Fibroblast of lung (primary cell): ENCODE results near the gene KIF5A. TPM values are rescaled to one million over a fixed set of nuclear protein-coding genes. Genes with fewer than 3 reads are reported as not detected.

Source experiments
- DNase-seq, 2 donors: peaks; one replicate each; pipeline versions ENCODE4 v3.0.0 to v3.0.0-alpha.2; 2010; ENCODE audit warnings: low read depth in 2 of 2
- H2AFZ ChIP-seq: 2 replicates; pipeline ENCODE4 v1.5.1; 2012; ENCODE audit warnings: low read length, control low read depth, inconsistent platforms
- H3K27ac ChIP-seq: 2 replicates; pipeline ENCODE4 v1.5.1; 2011; ENCODE audit warnings: low read length, control low read depth; ENCODE audit not compliant: insufficient read depth
- H3K27me3 ChIP-seq: 2 replicates; pipeline ENCODE4 v1.5.1; 2011; ENCODE audit warnings: mild to moderate bottlenecking, low read length; ENCODE audit not compliant: control insufficient read depth, insufficient read depth
- H3K36me3 ChIP-seq: 2 replicates; pipeline ENCODE4 v1.5.1; 2011; ENCODE audit warnings: low read length; ENCODE audit not compliant: control insufficient read depth, insufficient read depth
- H3K4me1 ChIP-seq: 2 replicates; pipeline ENCODE4 v1.5.1; 2011; ENCODE audit warnings: low read length; ENCODE audit not compliant: control insufficient read depth, insufficient read depth; ENCODE audit errors: extremely low read depth
- H3K4me2 ChIP-seq: 2 replicates; pipeline ENCODE4 v1.5.1; 2011; ENCODE audit warnings: low read length, control low read depth; ENCODE audit not compliant: insufficient read depth; ENCODE audit errors: extremely low read depth
- H3K4me3 ChIP-seq, 4 experiments: fragments of 200-600 bp in 1 of 4; sonication (generic) in 1 of 4; replicated peaks in 1 of 4; 2 replicates each; pipeline ENCODE4 v1.5.1; 2011 to 2016; ENCODE audit warnings: low read length in 4 of 4, low read depth in 3 of 4, mild to moderate bottlenecking in 3 of 4, control low read depth in 2 of 4, inconsistent platforms in 1 of 4, mixed read lengths in 1 of 4; ENCODE audit not compliant: insufficient read depth in 1 of 4; ENCODE audit errors: control extremely low read depth in 1 of 4
- H3K79me2 ChIP-seq: 2 replicates; pipeline ENCODE4 v1.5.1; 2012; ENCODE audit warnings: mild to moderate bottlenecking, low read length, inconsistent platforms; ENCODE audit not compliant: control insufficient read depth, insufficient read depth
- H3K9ac ChIP-seq: 2 replicates; pipeline ENCODE4 v1.5.1; 2011; ENCODE audit warnings: mild to moderate bottlenecking, low read length, control low read depth; ENCODE audit not compliant: insufficient read depth
- H3K9me3 ChIP-seq: 2 replicates; pipeline ENCODE4 v1.5.1; 2012; ENCODE audit warnings: low read depth, low read length; ENCODE audit not compliant: control insufficient read depth, insufficient read depth
- H4K20me1 ChIP-seq: 2 replicates; pipeline ENCODE4 v1.5.1; 2011; ENCODE audit warnings: low read length; ENCODE audit not compliant: control insufficient read depth, insufficient read depth; ENCODE audit errors: extremely low read depth
- EZH2 ChIP-seq: IDR thresholded peaks from 2 replicates; pipeline ENCODE4 v1.5.1; 2012; ENCODE audit warnings: low read length, control low read depth, mild to moderate bottlenecking; ENCODE audit errors: missing control alignments
- polyA plus RNA-seq, 2 donors: library from polyadenylated mRNA; depleted of rRNA in 1 of 2; stranded (reverse) in 1 of 2; unstranded in 1 of 2; fragments of >200 nt; gene quantifications; 2 replicates each; pipeline ENCODE4 v1.2.1, GENCODE V29; 2011 to 2012; ENCODE audit warnings: missing spikeins in 1 of 2
- total RNA-seq: library from RNA; depleted of rRNA; stranded (reverse); fragments of >200 nt; gene quantifications from 2 replicates; pipeline ENCODE4 v1.2.1, GENCODE V29; 2014
- TF ChIP-seq, protein P1 (sequence below), 2 donors: IDR thresholded peaks in 1 of 2; conservative IDR thresholded peaks in 1 of 2; 1 replicate in 1 of 2; 2 replicates in 1 of 2; pipeline ENCODE4 v1.5.1; 2011 to 2012; ENCODE audit warnings: low read length in 2 of 2, control low read depth in 1 of 2, inconsistent platforms in 1 of 2, low read depth in 1 of 2, mild to moderate bottlenecking in 1 of 2

Gene KIF5A
- total and polyA plus RNA-seq, 2 donors (not counting 1 experiment from before 2014, with no cell fraction given) = 0.53 to 1.3 TPM

DNA sequence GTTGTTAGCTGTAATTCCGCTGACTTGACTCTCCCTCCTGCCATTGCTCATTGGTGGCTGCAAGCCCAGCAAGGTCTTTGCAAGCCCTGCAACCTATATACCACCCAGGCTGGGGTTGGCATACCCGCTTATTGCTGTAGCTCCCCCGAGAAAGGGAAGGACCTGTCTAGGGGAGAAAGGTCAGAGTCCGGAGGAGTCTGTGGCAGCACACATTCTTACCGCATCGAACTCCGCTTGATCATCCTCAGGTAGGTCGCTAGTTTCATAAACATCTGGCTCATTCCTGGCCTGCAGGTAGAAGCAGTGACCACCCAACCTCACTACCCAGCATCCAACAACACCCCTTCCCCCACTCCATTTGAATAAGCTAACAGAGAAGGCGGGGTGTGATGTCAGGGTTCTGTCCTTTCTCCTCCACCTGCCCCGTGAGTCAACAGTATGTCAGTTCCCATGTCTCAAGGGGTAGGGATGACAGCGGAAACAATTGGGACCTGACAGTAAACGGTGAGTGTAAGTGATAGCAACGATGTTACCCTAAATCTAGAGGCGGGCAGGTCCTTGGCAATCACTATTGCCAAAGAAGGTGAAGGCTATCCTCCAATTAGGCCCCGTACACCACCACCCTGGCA, 3.9 kb upstream of the KIF5A start:
- no peak for TF ChIP-seq EZH2
- TF ChIP-seq, protein P1, sequence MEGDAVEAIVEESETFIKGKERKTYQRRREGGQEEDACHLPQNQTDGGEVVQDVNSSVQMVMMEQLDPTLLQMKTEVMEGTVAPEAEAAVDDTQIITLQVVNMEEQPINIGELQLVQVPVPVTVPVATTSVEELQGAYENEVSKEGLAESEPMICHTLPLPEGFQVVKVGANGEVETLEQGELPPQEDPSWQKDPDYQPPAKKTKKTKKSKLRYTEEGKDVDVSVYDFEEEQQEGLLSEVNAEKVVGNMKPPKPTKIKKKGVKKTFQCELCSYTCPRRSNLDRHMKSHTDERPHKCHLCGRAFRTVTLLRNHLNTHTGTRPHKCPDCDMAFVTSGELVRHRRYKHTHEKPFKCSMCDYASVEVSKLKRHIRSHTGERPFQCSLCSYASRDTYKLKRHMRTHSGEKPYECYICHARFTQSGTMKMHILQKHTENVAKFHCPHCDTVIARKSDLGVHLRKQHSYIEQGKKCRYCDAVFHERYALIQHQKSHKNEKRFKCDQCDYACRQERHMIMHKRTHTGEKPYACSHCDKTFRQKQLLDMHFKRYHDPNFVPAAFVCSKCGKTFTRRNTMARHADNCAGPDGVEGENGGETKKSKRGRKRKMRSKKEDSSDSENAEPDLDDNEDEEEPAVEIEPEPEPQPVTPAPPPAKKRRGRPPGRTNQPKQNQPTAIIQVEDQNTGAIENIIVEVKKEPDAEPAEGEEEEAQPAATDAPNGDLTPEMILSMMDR (conservative IDR thresholded peaks at IDR 0.05 in 1 of 2, IDR thresholded peaks at IDR 0.05 in 1 of 2; ENCODE audit: low read depth in 1 of 2, low read length in 2 of 2) = no peak
- peak overlapping the region; percentile 90 for H3K9ac ChIP-seq
- DNase-seq = no peak
- H3K4me2 ChIP-seq = peak overlapping the region; percentile 96
- no peaks in the 10 kb centered on the region for H3K9me3 ChIP-seq
- H3K4me3 ChIP-seq = peak overlapping the region; percentile 78 to 96 (median 88)
- peak overlapping the region; percentile 82 for H3K27ac ChIP-seq
- H4K20me1 ChIP-seq = no peaks in the 10 kb centered on the region
- H2AFZ ChIP-seq = no peak overlapping the region
- peaks cover 7% of the 10 kb centered on the region for H3K27me3 ChIP-seq
- H3K4me1 ChIP-seq = peaks cover 7% of the 10 kb centered on the region
- peaks cover 1% of the 10 kb centered on the region for H3K36me3 ChIP-seq
- peaks cover 28% of the 10 kb centered on the region for H3K79me2 ChIP-seq

GRCh38 chr12:57546438-57547287, 3.2 kb upstream of the KIF5A start, which contains the start of gene DCTN2:
Gene DCTN2 (minus strand): TSS chr12:57547192. CDS start chr12:57547063, 129 bp downstream.
- DNase-seq = peak; percentile 94 to 97
- Histone ChIP-seq H3K27ac (peak within 1 kb of the TSS; percentile 82), H4K20me1 (no peaks in the 10 kb centered on the region), H3K9ac (peak within 1 kb of the TSS; percentile 90), H2AFZ (peak within 1 kb of the TSS; percentile 34), H3K4me1 (peaks cover 7% of the 10 kb centered on the region), H3K9me3 (no peaks in the 10 kb centered on the region), H3K4me3 (peak within 1 kb of the TSS; percentile 78 to 96 (median 88)), H3K36me3 (peaks cover 1% of the 10 kb centered on the region), H3K27me3 (peaks cover 10% of the 10 kb centered on the region), H3K4me2 (peak within 1 kb of the TSS; percentile 96), H3K79me2 (peaks cover 28% of the 10 kb centered on the region)
- TF ChIP-seq, protein P1 (conservative IDR thresholded peaks at IDR 0.05 in 1 of 2, IDR thresholded peaks at IDR 0.05 in 1 of 2; ENCODE audit: low read depth in 1 of 2, low read length in 2 of 2) = peak in 1 of 2 donors; percentile 13
- no peak for TF ChIP-seq EZH2
